H54 (cell line): Measurements from ENCODE around the gene SMCO4.

ENCODE experiments used
- DNase-seq: peaks from one replicate; pipeline ENCODE4 v3.0.0; 2011; ENCODE audit warnings: low spot score, mixed read lengths; ENCODE audit not compliant: insufficient read length
- FAIRE-seq: peaks from 3 replicates; lab custom pipeline; 2011; peaks lifted over from hg19 to GRCh38; lab: Jason Lieb, UNC
- POLR2A ChIP-seq: IDR thresholded peaks from 2 replicates; pipeline ENCODE4 v1.6.1; 2011; ENCODE audit warnings: low read depth, mild to moderate bottlenecking, low read length

SMCO4 gene

GRCh38 chr11:93572171-93572570, 29.0 kb upstream of the SMCO4 start:
- no peak for TF ChIP-seq POLR2A
- FAIRE-seq, result no peak
- DNase-seq, result no peak

GRCh38 chr11:93571612-93572011, 28.4 kb upstream of the SMCO4 start:
- FAIRE-seq (no peak), DNase-seq (no peak)
- TF ChIP-seq POLR2A, result no peak

- peak; percentile 74 for FAIRE-seq
- TF ChIP-seq POLR2A, result no peak
- DNase-seq, result peak; percentile 15
Measured at GRCh38 chr11:93570759-93571413, 27.7 kb upstream of the SMCO4 start.

GRCh38 chr11:93569496-93569895, 26.3 kb upstream of the SMCO4 start:
- no peak for DNase-seq

GRCh38 chr11:93568726-93569125, 25.5 kb upstream of the SMCO4 start:
- TF ChIP-seq POLR2A, result no peak
- FAIRE-seq, result no peak

More at GRCh38 chr11:93569496-93569895, 26.3 kb upstream of the SMCO4 start:
- no peak for FAIRE-seq
- no peak for TF ChIP-seq POLR2A

GRCh38 chr11:93567401-93567895, 24.3 kb upstream of the SMCO4 start:
- no peak for TF ChIP-seq POLR2A
- peak; percentile 66 for FAIRE-seq
- peak; percentile 23 for DNase-seq

More at GRCh38 chr11:93568726-93569125, 25.5 kb upstream of the SMCO4 start:
- no peak for DNase-seq

- FAIRE-seq (no peak), DNase-seq (no peak)
- no peak for TF ChIP-seq POLR2A
Measured at GRCh38 chr11:93564895-93565294, 21.7 kb upstream of the SMCO4 start.

GRCh38 chr11:93563857-93564256, 20.7 kb upstream of the SMCO4 start:
- FAIRE-seq (no peak), DNase-seq (no peak)
- no peak for TF ChIP-seq POLR2A

- no peak for DNase-seq
- FAIRE-seq, result no peak
- TF ChIP-seq POLR2A, result no peak
Measured at GRCh38 chr11:93560199-93560932, 17.2 kb upstream of the SMCO4 start.

- TF ChIP-seq POLR2A, result no peak
- FAIRE-seq, result no peak
- DNase-seq, result no peak
Measured at GRCh38 chr11:93559681-93560080, 16.5 kb upstream of the SMCO4 start.

- TF ChIP-seq POLR2A, result no peak
- no peak for DNase-seq
- FAIRE-seq, result no peak
Measured at GRCh38 chr11:93552874-93553273, 9.7 kb upstream of the SMCO4 start.

GRCh38 chr11:93549976-93550375, 6.8 kb upstream of the SMCO4 start:
- no peak for TF ChIP-seq POLR2A
- FAIRE-seq, result no peak
- no peak for DNase-seq

GRCh38 chr11:93548679-93549319, 5.6 kb upstream of the SMCO4 start:
- FAIRE-seq (no peak), DNase-seq (no peak)
- no peak for TF ChIP-seq POLR2A

GRCh38 chr11:93547773-93548172, 4.6 kb upstream of the SMCO4 start:
- DNase-seq (no peak), FAIRE-seq (no peak)
- no peak for TF ChIP-seq POLR2A
